GM12878 (cell line): ENCODE measurements around the gene DDX23.

Experiments used
- CREB1 ChIP-seq: IDR thresholded peaks from 2 replicates; pipeline ENCODE4 v1.6.1; 2012; ENCODE audit warnings: low read depth, mild to moderate bottlenecking, inconsistent platforms
- CTCF ChIP-seq, 3 experiments: IDR thresholded peaks in 2 of 3; conservative IDR thresholded peaks in 1 of 3; 2 replicates each; pipeline ENCODE4 v1.5.1; 2011; ENCODE audit warnings: low read depth in 3 of 3, low read length in 3 of 3, mild to moderate bottlenecking in 3 of 3, control low read depth in 2 of 3, moderate library complexity in 2 of 3, inconsistent platforms in 1 of 3, mixed read lengths in 1 of 3; ENCODE audit not compliant: control insufficient read depth in 2 of 3, insufficient read depth in 1 of 3; ENCODE audit errors: extremely low read depth in 1 of 3
- E2F4 ChIP-seq: IDR thresholded peaks from 2 replicates; pipeline ENCODE4 v1.6.1; 2012; ENCODE audit warnings: low read depth, low read length, improper control_type of control experiment
- EP300 ChIP-seq, 2 experiments: fragments of 150-350 bp in 1 of 2; IDR thresholded peaks; 2 replicates each; pipeline ENCODE4 v1.6.1; 2011 to 2012; ENCODE audit warnings: low read depth in 2 of 2, low read length in 2 of 2, borderline replicate concordance in 1 of 2, improper control_type of control experiment in 1 of 2, inconsistent platforms in 1 of 2; ENCODE audit not compliant: control insufficient read depth in 1 of 2
- FOXM1 ChIP-seq: IDR thresholded peaks from 2 replicates; pipeline ENCODE4 v1.6.1; 2012; ENCODE audit warnings: low read depth, mild to moderate bottlenecking, inconsistent platforms, low read length, moderate library complexity
- POLR2A ChIP-seq: IDR thresholded peaks from 2 replicates; pipeline ENCODE4 v1.6.1; 2011; ENCODE audit warnings: low read depth, mild to moderate bottlenecking, low read length
- SIN3A ChIP-seq: IDR thresholded peaks from 2 replicates; pipeline ENCODE4 v1.6.1; 2012; ENCODE audit warnings: low read depth, low read length, improper control_type of control experiment
- TF ChIP-seq, protein P1 (sequence below): fragments of 450-650 bp; IDR thresholded peaks from 2 replicates; pipeline ENCODE4 v1.6.1; 2017; ENCODE audit warnings: mild to moderate bottlenecking, low read depth, inconsistent platforms; ENCODE audit not compliant: poor library complexity, severe bottlenecking

- TF ChIP-seq E2F4 (no peak), CTCF (IDR thresholded peaks at IDR 0.05 in 2 of 3, conservative IDR thresholded peaks at IDR 0.05 in 1 of 3; ENCODE audit: control insufficient read depth in 2 of 3, extremely low read depth in 1 of 3, insufficient read depth in 1 of 3, low read depth in 3 of 3, low read length in 3 of 3) (no peak), SIN3A (no peak), FOXM1 (no peak), POLR2A (no peak), EP300 (IDR thresholded peaks at IDR 0.05; ENCODE audit: borderline replicate concordance in 1 of 2, control insufficient read depth in 1 of 2, low read depth in 2 of 2, low read length in 2 of 2) (no peak), CREB1 (no peak)
- TF ChIP-seq, protein P1, sequence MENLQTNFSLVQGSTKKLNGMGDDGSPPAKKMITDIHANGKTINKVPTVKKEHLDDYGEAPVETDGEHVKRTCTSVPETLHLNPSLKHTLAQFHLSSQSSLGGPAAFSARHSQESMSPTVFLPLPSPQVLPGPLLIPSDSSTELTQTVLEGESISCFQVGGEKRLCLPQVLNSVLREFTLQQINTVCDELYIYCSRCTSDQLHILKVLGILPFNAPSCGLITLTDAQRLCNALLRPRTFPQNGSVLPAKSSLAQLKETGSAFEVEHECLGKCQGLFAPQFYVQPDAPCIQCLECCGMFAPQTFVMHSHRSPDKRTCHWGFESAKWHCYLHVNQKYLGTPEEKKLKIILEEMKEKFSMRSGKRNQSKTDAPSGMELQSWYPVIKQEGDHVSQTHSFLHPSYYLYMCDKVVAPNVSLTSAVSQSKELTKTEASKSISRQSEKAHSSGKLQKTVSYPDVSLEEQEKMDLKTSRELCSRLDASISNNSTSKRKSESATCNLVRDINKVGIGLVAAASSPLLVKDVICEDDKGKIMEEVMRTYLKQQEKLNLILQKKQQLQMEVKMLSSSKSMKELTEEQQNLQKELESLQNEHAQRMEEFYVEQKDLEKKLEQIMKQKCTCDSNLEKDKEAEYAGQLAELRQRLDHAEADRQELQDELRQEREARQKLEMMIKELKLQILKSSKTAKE, result no peak
Measured at GRCh38 chr12:48854488-48854887, 2.5 kb upstream of the DDX23 start.
